Posterior cingulate gyrus (tissue), 11 donors: ENCODE results near the gene INCENP.

Experiments
- DNase-seq, 10 donors: peaks; one replicate each; pipeline versions ENCODE4 v3.0.0 to v3.0.0-alpha.2; 2020 to 2021; ENCODE audit warnings: mixed read lengths in 3 of 10
- intact Hi-C: fragments of 100-400 bp; cut with DNase I; formaldehyde crosslinking; loops from one replicate; pipeline ENCODE4 v1.15.1; 2023

The INCENP gene

GRCh38 chr11:62139526-62140303 is 15.9 kb downstream of the INCENP start:
- intact Hi-C loops, result no loop called here
- peak in 3 of 10 donors; percentile 7 to 66 (median 49) for DNase-seq

GRCh38 chr11:62140304-62141110 is 16.7 kb downstream of the INCENP start:
- intact Hi-C loops, result no loop called here
- peak in 3 of 10 donors; percentile 11 to 74 (median 59) for DNase-seq

- intact Hi-C loops, result no loop called here
- peak in 3 of 10 donors; percentile 8 to 79 (median 17) for DNase-seq
Measured at GRCh38 chr11:62141111-62142042, 17.6 kb downstream of the INCENP start.

GRCh38 chr11:62142043-62142375 is 18.2 kb downstream of the INCENP start:
- intact Hi-C loops, result no loop called here
- DNase-seq, result peak in 4 of 10 donors; percentile 6 to 73 (median 64)

- intact Hi-C loops, result no loop called here
- DNase-seq, result peak in 4 of 10 donors; percentile 15 to 75 (median 50)
Measured at GRCh38 chr11:62142921-62143320, 19.1 kb downstream of the INCENP start.

GRCh38 chr11:62143727-62144126 is 19.9 kb downstream of the INCENP start:
- peak in 2 of 10 donors; percentile 11 to 21 for DNase-seq
- intact Hi-C loops, result no loop called here

- intact Hi-C loops, result no loop called here
- DNase-seq, result peak in 9 of 10 donors; percentile 14 to 93 (median 59)
Measured at GRCh38 chr11:62144641-62145255, 20.9 kb downstream of the INCENP start.

GRCh38 chr11:62145261-62145871 is 21.6 kb downstream of the INCENP start:
- DNase-seq, result peak in 4 of 10 donors; percentile 7 to 81 (median 40)
- intact Hi-C loops, result no loop called here

GRCh38 chr11:62146476-62147200 is 22.8 kb downstream of the INCENP start:
- intact Hi-C loops, result no loop called here
- peak in 4 of 10 donors; percentile 3 to 77 (median 64) for DNase-seq

- DNase-seq, result peak in 3 of 10 donors; percentile 4 to 45 (median 44)
- intact Hi-C loops, result no loop called here
Measured at GRCh38 chr11:62147545-62147944, 23.7 kb downstream of the INCENP start.

GRCh38 chr11:62148271-62148980 is 24.6 kb downstream of the INCENP start:
- DNase-seq, result peak in 3 of 10 donors; percentile 8 to 69 (median 14)
- intact Hi-C loops, result no loop called here

- intact Hi-C loops, result no loop called here
- peak in 2 of 10 donors; percentile 52 to 55 for DNase-seq
Measured at GRCh38 chr11:62149986-62150886, 26.4 kb downstream of the INCENP start.

- intact Hi-C loops, result no loop called here
- peak in 3 of 10 donors; percentile 11 to 45 (median 24) for DNase-seq
Measured at GRCh38 chr11:62150887-62151736, 27.3 kb downstream of the INCENP start.

GRCh38 chr11:62151737-62152102 is 27.9 kb downstream of the INCENP start:
- DNase-seq, result peak in 2 of 10 donors; percentile 33 to 65

GRCh38 chr11:62152245-62153086 is 28.7 kb downstream of the INCENP start:
- intact Hi-C loops, result no loop called here
- DNase-seq, result peak in 1 of 10 donors; percentile 44

More at GRCh38 chr11:62151737-62152102, 27.9 kb downstream of the INCENP start:
- intact Hi-C loops, result no loop called here
